Ramos (cell line): ENCODE results near the gene AMH.

ENCODE experiments used
- in situ Hi-C: fragments of 300-500 bp; cut with MboI; formaldehyde crosslinking; loops from one replicate; pipeline ENCODE4 v1.14.3; 2022; ENCODE audit warnings: low sequenced_read_pairs; ENCODE audit not compliant: unreplicated experiment

Gene AMH

GRCh38 chr19:2246801-2247361, 2.2 kb upstream of the AMH start:
- in situ Hi-C loops: no loop called here

DNA sequence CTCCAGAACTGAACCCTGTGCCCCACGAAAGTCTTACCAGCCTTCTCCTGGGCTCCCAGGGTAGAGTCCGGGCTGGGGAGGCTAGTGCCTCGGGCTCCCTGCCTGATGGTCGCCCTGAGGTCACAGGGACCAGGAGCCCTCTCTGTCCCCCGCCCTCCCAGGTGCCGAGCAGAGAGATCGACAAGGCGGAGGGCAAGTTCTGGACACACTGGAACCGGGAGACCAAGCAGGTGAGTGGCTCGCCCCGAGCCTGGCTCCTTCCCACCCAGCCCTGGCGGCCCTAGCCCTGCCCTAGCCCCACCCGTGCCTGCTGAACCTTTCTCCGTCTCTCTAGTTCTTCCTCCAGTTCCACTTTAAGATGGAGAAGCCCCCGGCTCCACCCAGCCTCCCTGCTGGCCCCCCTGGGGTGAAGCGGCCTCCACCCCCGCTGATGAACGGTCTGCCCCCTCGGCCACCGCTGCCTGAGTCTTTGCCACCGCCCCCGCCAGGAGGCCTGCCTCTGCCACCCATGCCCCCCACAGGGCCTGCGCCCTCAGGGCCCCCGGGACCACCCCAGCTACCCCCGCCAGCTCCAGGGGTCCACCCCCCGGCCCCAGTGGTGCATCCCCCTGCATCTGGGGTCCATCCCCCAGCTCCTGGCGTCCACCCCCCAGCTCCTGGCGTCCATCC, 1.6 kb upstream of the AMH start:
- in situ Hi-C loops: no loop called here

GRCh38 chr19:2248136-2249009, 750 bp upstream of the AMH start:
- in situ Hi-C loops: no loop called here

GRCh38 chr19:2249880-2250765, 1.0 kb downstream of the AMH start:
- in situ Hi-C loops: loop anchor here (10.0 kb wide), 1 partner anchor 385 kb away; no protein-coding TSS in a partner anchor

DNA sequence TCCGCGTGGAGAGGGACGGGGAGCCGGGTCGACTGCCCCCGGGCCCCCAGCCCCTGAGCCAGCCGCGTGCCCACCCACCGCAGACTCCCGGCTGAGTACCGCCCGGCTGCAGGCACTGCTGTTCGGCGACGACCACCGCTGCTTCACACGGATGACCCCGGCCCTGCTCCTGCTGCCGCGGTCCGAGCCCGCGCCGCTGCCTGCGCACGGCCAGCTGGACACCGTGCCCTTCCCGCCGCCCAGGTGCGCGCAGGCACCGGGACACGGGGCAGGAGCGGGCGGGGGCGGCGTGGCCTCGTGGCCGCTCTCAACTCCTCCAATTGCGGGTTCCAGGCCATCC, 1.6 kb downstream of the AMH start:
- in situ Hi-C loops: loop anchor here (10.0 kb wide), 1 partner anchor 384 kb away; no protein-coding TSS in a partner anchor

DNA sequence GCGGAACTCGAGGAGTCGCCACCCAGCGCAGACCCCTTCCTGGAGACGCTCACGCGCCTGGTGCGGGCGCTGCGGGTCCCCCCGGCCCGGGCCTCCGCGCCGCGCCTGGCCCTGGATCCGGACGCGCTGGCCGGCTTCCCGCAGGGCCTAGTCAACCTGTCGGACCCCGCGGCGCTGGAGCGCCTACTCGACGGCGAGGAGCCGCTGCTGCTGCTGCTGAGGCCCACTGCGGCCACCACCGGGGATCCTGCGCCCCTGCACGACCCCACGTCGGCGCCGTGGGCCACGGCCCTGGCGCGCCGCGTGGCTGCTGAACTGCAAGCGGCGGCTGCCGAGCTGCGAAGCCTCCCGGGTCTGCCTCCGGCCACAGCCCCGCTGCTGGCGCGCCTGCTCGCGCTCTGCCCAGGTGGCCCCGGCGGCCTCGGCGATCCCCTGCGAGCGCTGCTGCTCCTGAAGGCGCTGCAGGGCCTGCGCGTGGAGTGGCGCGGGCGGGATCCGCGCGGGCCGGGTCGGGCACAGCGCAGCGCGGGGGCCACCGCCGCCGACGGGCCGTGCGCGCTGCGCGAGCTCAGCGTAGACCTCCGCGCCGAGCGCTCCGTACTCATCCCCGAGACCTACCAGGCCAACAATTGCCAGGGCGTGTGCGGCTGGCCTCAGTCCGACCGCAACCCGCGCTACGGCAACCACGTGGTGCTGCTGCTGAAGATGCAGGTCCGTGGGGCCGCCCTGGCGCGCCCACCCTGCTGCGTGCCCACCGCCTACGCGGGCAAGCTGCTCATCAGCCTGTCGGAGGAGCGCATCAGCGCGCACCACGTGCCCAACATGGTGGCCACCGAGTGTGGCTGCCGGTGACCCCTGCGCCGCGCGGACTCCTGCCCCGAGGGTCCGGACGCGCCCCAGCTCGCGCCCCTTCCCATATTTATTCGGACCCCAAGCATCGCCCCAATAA, 2.3 kb downstream of the AMH start:
- in situ Hi-C loops: loop anchor here (10.0 kb wide), 1 partner anchor 383 kb away; no protein-coding TSS in a partner anchor

GRCh38 chr19:2252055-2252796, 3.1 kb downstream of the AMH start:
- in situ Hi-C loops: loop anchor here (10.0 kb wide), 1 partner anchor 383 kb away; no protein-coding TSS in a partner anchor

DNA sequence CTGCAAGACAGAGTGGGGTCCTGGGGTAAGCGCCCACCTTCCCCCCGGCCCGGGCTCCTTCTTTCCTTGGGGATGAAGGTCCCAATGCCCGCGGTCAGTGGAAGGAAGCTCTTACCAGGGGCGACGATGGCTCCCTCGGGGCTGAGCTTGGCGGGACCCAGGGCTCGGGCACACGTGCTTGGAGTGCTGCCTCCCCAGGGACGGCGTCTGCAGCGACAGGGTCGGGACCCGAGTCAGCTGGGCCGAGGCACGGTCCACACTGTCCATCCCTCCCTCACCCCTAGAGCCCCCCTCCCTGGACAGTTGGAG, 3.6 kb downstream of the AMH start:
- in situ Hi-C loops: loop anchor here (10.0 kb wide), 1 partner anchor 382 kb away; no protein-coding TSS in a partner anchor

DNA sequence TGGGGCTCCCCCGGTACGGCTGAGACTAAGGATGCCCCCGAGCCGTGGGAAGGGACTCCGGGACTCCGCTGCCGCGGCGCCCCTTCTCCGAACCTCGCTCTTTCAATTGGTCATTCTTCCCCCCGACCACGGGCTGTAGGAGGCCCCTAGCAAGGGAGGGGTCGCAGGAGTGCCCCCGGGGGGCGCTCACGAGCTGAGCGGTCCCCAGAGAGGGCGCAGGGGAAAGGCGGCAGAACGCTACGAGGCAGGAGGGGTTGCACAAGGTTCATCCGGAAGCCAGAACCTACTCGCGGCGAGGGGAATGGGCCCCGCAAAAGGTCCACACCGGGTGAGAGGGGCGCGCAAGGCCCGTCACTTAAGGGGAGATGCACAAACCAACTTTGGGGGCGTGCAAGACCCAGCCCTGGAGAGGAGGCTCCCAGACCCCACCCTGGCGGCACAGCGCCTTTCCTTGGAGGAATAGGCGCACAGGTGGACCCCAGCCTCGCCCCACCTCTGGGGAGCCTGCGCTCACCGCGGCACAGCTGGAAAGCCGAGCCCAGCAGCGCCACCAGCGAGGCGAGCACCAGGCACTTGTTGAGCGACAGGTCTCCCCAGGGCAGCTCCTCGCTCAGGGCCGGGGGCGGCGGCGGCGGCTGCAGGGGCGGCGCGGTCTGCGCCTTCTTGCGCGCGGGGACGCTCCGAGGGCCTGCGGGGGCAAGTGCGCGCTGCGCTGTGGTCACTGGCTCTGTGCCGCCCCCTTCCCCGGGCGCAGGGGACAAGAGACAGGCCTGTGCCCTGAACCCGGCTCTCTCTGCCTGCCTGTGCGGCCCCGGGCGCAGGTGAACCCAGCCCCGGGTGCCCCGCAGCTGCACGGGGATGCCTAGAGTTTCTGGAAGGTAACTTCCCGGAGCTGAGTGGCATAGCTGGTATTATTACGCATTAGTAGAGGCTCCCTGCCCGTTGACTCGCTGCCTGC, 4.3 kb downstream of the AMH start:
- in situ Hi-C loops: loop anchor here (10.0 kb wide), 1 partner anchor 381 kb away; no protein-coding TSS in a partner anchor

DNA sequence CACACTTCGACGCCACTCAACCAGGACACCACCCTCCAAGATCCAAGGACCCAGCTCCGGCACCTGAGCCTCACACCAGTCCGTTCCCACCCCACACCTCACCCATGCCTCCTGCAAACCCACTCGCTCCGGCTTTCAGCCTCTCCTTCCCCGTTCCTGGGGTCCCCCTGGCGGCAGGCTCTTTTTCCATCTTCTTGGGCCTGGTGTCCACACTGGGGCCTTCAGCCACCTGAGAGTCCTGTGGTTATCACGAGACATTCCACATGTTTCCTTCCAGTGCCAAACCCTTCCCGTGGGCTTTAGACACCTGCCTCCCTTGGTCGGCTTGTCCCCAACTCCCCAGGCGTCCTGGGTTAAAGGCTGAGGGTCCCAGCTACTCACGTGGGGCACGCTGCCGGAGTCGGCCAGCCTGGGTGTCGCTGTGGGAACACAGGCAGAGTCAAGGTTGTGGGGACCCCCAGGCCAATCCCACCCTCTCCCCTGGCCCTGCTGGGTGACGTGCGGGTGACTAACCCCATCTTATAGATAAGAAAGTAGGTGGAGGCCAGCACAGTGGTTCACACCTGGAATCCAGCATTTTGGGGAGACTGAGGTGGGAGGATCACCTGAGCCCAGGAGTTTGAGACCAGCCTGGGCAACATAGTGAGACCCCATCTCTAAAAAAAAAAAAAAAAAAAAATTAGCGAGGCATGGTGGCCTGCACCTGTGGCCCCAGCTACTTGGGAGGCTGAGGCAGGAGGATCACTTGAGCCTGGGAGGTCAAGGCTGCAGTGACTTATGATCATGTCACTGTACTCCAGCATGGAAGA, 5.1 kb downstream of the AMH start:
- in situ Hi-C loops: loop anchor here (10.0 kb wide), 1 partner anchor 381 kb away; no protein-coding TSS in a partner anchor

DNA sequence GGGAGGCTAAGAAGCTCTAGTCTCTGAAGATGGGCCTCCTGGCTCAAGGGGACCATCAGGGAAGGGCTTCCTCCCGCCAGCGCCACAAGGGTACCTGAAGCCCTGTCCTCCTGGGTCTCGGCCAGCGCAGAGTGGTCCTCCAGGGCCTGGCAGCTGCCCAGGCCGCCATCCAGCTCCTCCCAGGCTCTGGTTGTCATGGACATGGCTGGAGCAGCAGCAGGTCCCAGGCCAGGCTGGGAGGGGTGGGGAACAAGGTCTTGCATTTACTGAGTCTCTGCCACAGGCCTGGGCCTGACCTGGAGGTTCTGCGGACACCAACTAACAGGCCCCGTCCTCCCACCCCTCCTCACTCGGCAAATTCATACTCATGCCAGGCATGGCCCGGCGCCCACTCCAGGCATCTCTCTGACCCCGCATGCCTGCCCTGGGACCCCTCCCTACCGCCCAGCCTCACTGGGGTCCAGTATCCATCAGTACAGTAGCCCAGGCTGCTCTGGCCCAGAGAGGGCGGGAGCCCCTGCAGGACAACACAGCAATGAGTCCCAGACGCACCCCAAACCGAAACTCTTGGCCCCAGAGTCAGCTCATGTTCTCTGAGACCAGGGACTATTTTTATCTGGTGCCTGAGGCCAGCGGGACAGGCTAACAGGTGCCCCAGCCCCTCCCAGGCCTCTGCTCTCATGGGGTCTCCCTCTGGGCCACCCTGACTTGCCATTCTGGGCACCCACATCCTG, 6.2 kb downstream of the AMH start:
- in situ Hi-C loops: loop anchor here (10.0 kb wide), 1 partner anchor 380 kb away; no protein-coding TSS in a partner anchor

GRCh38 chr19:2255982-2256685, 7.0 kb downstream of the AMH start, which contains the start of gene JSRP1:
JSRP1 (minus strand) TSS chr19:2256417; CDS start chr19:2255314, 1,103 bp downstream.
- in situ Hi-C loops: loop anchor here (10.0 kb wide), 1 partner anchor 379 kb away; no protein-coding TSS in a partner anchor

DNA sequence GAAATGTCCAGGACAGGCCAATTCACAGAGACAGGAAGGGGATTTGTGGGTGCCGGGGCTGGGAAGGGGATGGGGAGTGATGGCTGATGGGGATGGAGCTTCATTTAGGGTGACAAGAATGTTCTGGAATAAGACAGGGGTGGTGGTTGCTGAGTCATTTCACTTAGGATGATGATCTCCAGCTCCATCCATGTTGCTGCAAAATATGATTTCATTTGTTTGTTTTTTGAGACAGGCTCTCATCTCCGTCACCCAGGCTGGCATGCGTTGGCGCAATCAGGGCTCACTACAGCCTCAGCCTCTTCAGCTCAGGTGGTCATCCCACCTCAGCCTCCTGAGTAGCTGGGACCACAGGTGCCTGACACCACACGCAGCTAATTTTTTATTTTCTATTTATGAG, 10.2 kb downstream of the AMH start:
- in situ Hi-C loops: loop anchor here (10.0 kb wide), 1 partner anchor 375 kb away; no protein-coding TSS in a partner anchor

DNA sequence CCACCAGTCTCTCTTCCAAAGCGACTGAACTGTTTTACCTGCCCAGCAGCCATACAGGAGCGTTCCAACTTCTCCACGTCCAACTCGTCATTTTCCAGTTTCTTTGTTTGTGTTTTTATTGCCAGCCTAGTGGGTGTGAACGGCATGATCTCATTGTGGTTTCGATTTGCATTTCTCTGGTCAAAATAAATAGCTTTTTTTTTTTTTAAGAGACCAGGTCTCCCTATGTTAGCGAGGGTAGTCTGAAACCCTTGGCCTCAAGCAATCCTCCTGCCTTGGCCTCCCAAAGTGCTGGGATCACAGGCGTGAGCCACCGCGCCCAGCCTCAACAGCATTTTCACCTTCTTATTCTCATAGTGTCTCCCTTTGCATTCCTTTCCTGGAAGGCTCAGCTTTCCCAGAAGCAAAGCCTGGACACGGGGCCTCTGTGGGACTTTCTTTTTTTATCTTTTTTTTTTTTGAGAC, 11.2 kb downstream of the AMH start:
- in situ Hi-C loops: loop anchor here (10.0 kb wide), 1 partner anchor 354 kb away; no protein-coding TSS in a partner anchor
